Activated CD4-positive, alpha-beta T cell treated with anti-CD3 and anti-CD28 coated beads, Interleukin-2, amount 50 U/mL, for 24 hours (primary cell): ENCODE results near the gene HHAT.

Experiments used
- DNase-seq, 2 donors: peaks; one replicate each; pipeline ENCODE4 v3.0.0-alpha.2; 2020; ENCODE audit warnings: low read depth in 1 of 2, low spot score in 1 of 2

The HHAT gene

DNA sequence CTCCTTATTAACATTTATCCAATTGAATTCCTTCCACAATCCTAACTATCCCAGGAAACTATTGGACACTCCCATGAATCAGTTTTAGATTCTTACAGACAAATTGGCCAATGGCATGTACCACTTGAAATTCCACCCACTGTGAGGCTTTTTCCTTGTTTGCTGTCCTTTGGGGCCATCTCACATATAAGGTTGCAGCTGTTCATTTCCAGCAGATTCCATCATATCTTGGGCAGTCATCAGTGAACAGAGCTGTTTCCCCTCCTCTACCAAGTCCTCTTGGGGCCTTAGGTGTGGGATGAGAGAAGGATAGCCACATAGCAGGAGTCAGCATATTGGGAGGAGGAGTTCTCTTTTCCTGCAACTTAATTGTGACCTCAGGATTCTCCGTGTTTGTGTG is 109.1 kb downstream of the HHAT start:
- DNase-seq: no peak

DNA sequence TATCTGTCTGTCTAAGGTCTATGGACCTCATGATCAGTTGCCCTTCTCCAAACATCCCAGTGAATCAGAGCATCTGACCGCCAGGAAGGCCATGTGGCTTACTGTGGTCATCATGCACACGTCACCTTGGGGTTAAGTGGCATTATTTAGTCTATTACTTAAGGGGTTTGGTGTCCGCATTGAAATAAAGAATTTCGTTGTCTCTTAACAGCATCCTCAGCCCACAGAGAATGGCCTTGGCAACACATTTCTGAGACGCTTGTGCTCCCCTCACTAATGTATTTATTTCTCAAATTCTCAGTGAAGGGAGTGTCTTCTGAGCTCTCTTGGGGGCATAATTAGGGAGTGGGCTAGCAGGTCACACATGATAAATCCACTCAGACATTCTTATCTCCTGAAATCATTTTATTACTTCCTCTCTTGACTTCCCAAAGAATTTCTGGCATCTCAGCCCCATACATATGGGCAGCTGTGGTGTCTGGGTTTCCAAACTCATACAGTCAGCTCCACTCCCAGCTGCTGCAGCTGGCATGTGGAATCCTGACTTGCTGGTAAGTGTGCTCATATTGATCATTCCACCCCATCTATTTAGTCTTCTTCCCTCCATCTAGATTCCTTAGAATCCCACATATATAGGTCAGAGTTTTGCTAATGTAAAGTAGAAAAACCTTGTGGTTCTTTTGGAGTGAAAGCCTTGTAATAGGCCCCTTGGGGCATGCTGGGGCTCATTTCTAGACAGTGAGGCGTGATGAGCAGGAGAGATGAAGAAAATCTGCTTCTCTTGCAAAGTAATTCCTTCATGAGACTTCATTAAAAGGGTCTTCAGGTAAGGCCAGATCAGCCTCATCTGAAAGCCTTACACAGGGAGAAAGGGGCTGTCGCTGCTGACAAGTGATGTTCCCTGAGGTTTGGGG is 110.5 kb downstream of the HHAT start:
- no peak for DNase-seq

DNA sequence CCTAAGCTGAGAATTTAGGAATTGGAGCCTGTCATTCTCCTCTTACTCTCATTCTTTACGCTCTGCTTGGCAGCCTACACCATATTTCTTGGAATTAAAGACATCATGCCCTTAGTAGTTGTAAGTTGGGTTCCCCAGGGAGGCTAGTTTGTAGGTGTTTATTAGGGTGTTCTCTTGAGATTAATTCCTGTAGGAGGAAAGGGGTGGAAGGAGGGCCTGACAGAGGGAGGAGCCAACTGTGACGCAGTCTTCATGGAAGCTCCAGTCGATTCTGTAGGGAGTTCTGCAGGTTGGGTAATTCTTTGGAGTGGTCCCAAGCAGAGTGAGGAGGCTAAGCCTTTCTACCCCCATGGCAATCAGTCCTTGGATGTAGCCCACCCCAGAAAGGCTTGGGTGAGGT is 111.4 kb downstream of the HHAT start:
- no peak for DNase-seq

DNA sequence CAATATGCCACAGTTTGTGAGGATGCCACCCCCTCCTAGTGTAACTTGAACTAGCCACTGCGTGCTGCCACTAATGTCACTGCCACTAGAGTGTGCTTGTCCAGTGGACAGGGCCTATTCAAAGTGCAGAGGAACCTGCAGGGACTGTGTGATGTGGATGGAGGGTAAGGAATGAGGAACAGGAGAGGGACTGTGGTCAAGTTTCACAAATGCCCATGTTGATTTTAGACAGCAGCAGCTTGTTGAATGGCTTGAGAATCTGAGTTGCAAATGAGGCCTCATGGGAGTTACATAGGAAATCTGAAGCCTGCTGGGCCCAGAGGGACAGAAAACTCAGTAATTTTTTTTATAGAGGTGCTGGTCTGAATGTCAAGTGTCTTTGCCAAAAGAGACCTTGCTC is 112.3 kb downstream of the HHAT start:
- DNase-seq: no peak

DNA sequence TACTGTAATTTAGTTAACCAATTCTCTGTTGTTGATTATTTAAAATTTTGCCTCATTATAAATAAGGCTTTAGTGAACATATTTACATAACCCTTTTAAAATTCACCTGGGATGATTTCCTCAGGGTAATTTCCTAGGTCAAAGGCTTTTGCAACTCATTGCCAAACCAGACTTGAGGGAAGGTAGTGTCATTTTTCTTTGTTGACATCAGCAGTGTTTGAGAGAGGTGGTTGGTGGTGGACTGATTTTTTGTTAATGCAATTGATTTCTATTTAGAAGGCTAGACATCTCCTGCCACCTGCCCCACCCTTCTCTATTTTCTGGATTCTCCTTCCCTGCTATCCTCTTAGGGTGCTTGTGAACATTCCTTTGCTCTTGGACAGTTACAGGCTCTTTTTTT is 116.8 kb downstream of the HHAT start:
- DNase-seq: no peak

DNA sequence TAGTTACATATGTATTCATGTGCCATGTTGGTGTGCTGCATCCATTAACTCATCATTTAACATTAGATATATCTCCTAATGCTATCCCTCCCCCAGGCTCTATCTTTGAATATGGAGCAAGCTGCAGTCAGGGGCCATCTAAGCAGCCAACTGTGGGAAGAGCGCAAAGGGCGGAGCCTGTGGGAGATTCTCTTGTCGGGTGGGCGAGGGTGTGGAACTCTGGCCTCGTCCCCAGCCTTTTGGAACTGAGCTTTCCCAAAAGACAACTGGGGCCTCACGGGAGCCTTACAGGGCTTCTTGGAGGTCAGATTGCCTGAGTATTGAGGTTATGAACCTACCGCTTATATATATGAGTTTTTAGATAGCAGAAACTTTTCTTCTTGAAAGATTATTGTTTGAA is 117.2 kb downstream of the HHAT start:
- no peak for DNase-seq

DNA sequence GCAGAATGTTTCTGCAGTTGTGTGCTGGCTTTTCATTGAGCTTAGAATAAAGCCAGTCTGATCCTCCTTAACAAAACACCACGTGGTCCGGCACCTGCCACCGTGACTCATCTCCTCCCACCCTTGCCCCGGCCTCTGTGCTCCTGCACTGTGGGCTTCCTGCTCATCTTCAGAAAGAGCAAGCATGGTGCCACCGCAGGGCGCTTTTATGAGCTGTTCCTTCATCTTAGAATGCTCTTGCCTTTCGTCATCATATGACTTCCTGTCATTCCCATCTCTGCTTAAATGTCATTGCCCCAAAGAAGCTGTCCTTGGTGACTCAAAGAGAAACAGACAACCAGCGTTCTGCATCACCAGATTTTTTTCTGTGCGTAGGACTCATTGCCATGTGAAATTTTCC is 117.8 kb downstream of the HHAT start:
- peak; percentile 51 to 83 for DNase-seq

DNA sequence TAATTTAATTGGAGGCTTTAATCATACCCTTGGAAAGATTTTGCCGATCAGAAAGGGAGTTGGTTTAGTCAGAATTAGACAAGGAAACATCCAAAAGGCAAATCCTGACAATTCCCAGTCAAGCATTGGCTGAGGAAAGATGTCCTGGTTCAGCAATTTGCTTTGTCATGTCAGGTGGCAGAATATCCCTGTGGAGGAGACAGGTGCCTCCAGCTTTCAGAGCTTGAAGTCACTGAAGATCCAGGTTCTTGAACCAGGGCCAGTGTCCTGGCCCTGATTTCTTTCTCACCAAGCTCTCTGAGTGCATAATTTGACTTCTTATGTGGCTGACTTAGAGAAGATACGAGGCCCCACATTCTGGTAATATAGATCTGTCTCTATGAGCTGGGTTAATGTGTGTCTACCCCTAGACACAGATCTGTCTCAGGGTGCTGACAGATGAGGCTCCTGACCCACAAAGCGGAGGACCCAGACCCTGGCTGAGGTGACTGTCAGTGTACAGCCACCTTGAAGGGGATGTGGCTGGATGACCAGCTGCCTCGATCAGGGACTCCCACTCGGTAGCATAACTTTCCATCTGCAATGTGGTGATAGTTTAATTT is 118.9 kb downstream of the HHAT start:
- DNase-seq: no peak

DNA sequence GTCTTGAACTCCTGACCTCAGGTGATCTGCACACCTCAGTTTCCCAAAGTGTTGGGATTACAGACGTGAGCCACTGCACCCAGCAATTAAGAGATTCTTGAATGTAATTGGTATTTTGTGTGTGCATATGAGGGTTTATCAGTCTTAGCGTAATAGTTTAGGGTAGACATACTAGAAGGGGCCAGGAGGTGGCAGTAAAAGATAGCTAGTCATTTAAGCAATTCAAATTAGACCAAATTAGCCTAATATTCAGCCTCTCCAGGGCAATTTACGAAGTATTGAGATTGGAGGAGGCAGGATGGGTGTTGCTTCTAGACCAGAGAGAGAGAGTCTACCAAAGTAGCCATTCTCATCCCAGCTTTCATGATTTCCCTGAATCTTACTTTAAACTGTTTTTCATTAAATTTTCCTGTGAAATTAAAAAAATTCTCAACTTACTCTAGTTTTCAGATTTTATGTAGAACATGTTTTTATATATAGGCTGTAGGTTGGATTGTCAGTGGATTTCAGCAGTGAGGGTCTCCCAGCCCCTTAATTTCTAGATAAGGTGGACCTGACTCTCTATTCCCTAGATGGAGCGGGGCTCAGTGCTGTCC is 119.7 kb downstream of the HHAT start:
- DNase-seq: peak in 1 of 2 donors; percentile 25

DNA sequence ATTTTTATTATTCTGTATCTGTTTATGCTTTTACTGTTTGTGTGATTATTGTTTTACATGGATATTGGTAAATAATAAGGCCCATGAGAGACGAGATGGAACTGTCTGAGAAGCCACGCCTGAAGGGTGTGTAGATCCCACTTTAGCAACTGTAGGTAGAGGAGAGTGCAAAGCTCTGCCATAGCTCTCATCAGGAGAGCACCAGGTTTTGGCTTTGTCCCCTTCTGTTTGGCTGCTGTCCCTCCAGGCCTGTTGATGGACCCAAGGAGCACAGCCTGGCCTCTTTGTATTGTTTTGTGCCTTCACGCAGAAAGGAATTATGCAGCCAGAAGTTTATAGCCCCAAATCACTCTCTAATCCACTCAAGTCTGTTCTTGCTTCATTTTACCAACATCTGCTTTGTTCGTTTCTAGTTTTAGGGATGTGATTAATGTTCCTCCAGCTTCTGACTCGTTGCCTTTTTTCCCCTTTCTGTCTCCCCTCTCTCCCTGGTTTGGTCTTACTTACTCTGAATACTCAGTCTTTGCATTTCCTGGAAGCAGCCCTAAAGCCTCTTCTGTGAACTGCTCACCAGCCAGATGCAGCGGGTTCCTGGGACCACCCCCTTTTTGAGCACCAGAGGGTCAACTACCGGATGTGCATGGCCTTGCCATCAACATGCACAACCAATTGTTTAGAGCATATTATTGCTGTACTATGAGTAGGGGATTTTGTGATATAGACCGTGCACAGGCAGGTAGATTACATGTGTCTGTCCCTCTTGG is 127.3 kb downstream of the HHAT start:
- DNase-seq: no peak

DNA sequence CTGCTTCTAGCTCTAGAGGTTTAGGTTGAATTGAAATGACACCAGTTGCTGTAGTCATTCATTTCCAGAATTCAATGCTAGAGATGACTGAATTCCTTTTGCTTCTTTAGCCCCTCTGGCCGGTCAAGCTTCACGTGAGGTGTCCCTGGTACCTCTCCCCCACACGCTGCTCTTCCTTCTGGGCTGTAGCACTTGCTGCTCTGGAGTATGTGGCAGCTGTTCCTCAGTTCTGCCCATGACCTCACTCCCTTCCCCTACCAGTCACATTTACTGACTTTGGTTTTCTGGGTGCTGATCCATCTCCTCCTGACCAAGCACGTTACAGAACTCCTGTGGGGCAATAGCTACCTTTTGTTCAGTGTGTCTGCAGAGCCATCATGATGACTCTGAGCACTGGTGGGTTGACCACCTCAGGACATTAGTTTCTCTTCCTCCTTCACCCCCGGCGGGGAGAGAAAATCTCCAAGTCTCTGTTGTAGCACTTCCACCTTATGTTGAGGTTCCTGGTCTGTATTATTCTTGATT is 128.1 kb downstream of the HHAT start:
- DNase-seq: no peak

DNA sequence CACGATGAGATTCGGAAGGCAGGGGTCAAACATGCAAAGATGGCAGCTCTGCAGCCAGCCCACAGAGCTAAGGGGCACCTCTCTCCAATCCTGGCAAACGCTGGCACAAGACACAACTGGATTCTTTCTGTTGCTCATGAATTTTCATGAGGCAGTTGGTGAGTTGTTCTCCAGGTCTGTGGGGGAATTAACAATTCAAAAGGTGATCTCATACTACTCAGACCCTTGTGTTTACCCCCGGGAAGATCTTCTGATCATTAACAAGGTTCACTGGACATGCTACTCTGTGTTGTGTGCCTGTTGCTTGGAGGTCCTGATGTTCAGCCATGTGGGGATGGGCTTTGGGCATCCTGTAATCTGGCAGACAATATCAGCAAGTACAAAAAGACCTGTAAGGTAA is 128.9 kb downstream of the HHAT start:
- DNase-seq: no peak

DNA sequence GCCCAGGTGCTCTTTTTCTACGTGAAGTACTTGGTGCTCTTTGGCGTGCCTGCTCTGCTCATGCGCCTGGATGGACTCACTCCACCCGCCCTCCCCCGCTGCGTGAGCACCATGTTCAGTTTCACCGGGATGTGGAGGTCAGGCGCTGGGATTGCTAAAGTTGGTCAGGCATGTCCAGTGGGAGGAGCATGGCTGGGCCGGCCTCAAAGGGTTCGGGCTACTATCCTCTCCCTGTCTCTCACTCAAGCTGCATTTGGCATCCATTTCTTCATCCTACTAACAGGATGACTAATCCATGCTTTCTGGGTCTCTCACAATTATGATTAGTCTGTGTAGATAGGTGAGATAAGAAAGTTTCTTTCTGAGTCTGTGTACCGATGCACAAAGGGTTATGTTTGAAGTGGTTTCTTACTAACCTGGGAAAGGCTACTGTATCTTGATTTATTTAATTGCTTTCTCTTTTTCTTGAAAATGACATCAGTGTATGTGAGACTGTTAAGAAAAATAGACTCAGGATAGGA is 135.9 kb downstream of the HHAT start:
- no peak for DNase-seq

DNA sequence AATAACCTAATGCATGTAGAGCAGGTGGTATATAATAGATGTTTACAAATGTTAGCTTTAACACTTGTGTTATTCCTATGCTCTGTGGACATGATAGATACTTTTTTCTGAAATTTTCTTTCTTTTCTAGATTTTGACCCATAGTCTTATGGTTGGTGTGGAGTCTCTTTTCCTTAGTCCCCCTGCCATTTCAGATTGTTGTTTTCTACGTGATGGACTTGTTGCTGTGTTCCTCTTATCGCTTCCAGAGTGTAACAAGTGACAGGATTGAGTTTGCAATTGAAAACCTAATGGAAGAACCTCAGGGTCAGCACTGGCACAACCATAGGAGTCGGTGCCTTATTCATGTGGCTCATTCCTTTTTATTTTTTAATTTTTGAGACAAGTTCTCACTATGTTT is 136.4 kb downstream of the HHAT start:
- DNase-seq: no peak

DNA sequence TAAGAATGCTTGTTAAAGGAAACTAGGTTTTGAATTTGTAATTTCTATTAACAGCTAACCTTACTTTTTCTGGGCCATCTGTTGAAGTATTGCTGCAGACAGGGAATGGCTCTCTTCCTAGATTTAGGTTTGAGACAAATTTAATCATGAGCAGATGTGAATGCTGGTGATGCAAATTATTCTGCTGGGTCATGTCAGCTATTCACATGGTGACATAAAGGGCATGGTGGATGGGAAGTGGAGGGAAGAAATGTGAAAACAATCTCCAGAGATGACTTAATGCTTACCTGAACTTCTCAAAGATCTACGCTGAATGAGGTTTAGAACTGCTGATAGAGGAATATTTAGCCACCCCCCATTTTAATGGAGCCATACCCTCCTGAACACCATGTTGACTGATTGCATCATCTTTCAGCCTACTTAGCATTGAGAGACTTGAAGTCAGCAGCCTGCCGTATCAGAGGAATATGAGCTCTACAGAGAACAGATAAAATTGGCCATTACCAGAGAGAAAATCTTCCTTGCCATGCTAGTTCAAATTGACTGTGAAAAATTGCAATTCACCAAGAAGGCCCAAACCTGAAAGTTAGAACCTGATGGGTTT is 138.8 kb downstream of the HHAT start:
- no peak for DNase-seq

DNA sequence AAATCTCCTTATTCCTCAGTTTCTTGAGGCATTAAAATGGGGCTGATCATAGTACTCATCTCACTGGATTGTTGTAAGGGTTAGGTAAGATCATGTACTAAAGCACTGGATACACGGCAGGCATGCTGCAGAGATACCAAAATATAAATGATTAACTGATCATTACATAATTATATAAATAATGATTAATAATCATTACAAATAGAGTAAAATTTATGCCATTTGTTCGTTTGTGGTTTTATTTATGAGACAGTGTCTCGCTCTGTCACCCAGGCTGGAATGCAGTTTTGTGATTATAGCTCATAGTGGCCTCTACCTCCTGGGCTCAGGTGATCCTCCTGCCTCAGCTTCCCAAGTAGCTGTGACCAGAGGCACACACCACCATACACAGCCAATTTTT is 140.7 kb downstream of the HHAT start:
- no peak for DNase-seq

DNA sequence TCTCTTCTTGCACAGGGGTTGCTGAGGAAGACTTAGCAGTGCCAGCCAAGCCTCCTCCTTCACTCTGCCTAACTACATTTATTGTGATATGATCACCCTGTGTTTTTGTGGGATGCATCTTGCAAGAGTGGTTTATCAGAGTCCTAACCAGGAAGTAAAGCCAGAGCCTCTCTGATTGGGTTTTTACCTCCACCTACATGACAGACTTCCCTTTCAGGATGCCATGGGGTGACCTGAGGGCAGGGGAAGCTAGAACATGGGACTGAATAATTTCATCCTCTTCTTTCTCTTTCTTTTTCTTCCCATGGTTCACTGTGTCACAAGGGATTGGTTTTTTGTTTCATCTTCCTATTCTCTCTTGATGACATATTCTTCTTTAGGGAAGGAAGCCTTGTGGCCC is 146.6 kb downstream of the HHAT start:
- DNase-seq: no peak

DNA sequence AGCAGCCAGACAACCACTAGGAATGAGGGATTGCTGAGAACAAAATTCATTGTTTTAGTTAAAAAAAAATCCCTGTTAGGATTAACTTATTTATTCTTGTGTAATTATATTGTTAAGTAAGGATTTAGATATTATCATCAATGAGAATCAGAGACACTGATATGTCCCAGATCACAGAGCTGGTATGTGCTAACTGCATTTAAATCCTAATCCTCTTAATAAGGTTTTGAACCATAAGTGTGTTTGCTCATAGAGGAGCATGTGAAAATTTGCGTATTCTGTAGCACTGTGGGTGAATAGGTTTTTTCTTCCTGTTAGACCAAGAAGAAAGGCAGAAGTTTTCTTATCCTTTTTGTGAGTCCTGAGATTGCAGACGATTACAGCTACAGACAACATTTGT is 147.1 kb downstream of the HHAT start:
- DNase-seq: no peak

DNA sequence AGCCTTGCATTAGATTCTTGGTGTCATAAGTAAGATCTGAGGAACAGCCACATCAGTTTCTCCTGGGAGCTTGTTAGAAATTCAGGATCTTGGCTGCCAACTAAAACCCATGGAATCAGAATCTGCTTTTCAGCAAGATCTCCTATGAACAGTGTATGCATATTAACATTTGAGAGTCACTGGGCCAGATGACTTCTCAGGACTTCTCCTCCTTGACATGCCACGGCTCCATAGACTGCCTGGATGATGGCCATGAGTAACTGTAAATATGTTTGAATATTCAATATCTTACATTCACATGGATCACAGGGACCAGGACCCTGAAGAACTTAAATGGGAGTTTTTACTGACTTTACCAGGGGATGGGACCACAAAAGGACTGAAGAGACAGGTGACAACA is 148.0 kb downstream of the HHAT start:
- no peak for DNase-seq

DNA sequence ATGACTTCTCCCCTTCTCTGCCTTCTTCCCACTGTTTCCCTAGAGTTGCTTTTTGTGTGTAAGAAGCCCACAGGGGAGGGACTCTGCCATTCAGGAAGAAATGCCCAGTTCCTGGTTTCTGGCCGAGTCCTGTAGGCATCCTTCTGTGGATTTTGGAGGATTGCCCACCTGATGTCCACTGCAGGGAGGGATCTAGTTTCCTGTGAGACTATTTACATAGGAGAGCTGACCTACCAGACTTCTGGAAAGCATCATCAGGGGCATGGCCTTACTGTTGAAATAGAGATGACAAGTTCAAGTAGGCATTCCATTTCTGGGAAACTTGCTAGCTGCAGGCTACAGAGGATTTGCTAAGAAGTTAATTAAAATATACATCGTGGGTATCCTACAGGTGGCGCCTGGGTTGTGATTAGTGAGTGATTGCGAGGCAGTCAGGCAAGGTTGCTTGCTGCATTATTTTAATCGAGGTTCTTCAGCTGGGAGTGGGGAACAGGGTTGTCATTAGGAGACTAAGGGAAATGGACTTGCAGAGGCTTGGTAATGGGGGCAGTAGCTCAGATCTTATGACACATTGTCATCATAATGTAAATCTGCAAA is 148.7 kb downstream of the HHAT start:
- DNase-seq: no peak
